K562 (cell line): Measurements from ENCODE around the gene VPS33A. TPM values are rescaled to one million over a fixed set of nuclear protein-coding genes. Genes with fewer than 3 reads are reported as not detected.

Source experiments
- BRCA1 ChIP-seq, 2 experiments: fragments of 450-650 bp in 1 of 2; sonication (generic) in 1 of 2; formaldehyde crosslinking in 1 of 2; IDR thresholded peaks; 2 replicates each; pipeline versions ENCODE4 v1.5.0 to v1.6.1; 2017 to 2020; ENCODE audit warnings: mild to moderate bottlenecking in 1 of 2, missing genetic modification reagents in 1 of 2
- BRD4 ChIP-seq: fragments of 200-600 bp; sonication (generic); IDR thresholded peaks from 2 replicates; pipeline ENCODE4 v1.6.1; 2017; ENCODE audit warnings: inconsistent platforms
- DACH1 ChIP-seq: fragments of 450-650 bp; IDR thresholded peaks from 2 replicates; pipeline ENCODE4 v1.6.1; 2018; ENCODE audit not compliant: partially characterized antibody
- ELF4 ChIP-seq: fragments of 450-650 bp; formaldehyde crosslinking; IDR thresholded peaks from 2 replicates; pipeline ENCODE4 v1.4.0; 2022; ENCODE audit warnings: missing genetic modification characterization
- EP300 ChIP-seq: IDR thresholded peaks from 2 replicates; pipeline ENCODE4 v1.6.1; 2012; ENCODE audit warnings: low read length, improper control_type of control experiment
- GABPB1 ChIP-seq: sonication (generic); formaldehyde crosslinking; IDR thresholded peaks from 2 replicates; pipeline ENCODE4 v1.8.0; 2022; ENCODE audit warnings: mild to moderate bottlenecking, missing genetic modification reagents
- KDM2B ChIP-seq: fragments of 250-450 bp; sonication (Bioruptor Pico); IDR thresholded peaks from 2 replicates; pipeline ENCODE4 v1.8.0; 2021; ENCODE audit warnings: mild to moderate bottlenecking, moderate library complexity
- KDM4B ChIP-seq, 2 experiments: fragments of 450-650 bp in 1 of 2; sonication (generic) in 1 of 2; IDR thresholded peaks; 2 replicates each; pipeline ENCODE4 v1.6.1; 2016 to 2017; ENCODE audit warnings: borderline replicate concordance in 2 of 2, antibody characterized with exemption in 1 of 2, low read depth in 1 of 2, mild to moderate bottlenecking in 1 of 2
- KLF10 ChIP-seq: fragments of 250-450 bp; sonication (Bioruptor Pico); IDR thresholded peaks from 2 replicates; pipeline ENCODE4 v1.6.1; 2021; ENCODE audit warnings: matching md5 sums
- MEF2D ChIP-seq: conservative IDR thresholded peaks from 2 replicates; pipeline ENCODE4 v1.6.1; 2016; ENCODE audit warnings: low read depth, missing genetic modification characterization, missing compliant biosample characterization
- NUFIP1 ChIP-seq: fragments of 450-650 bp; IDR thresholded peaks from 2 replicates; pipeline ENCODE4 v1.6.1; 2018; ENCODE audit not compliant: partially characterized antibody
- PRPF4 ChIP-seq: fragments of 200-400 bp; formaldehyde crosslinking; IDR thresholded peaks from one replicate; pipeline ENCODE4 v1.6.1; 2017; ENCODE audit warnings: low read length, low read depth, mild to moderate bottlenecking; ENCODE audit not compliant: insufficient read depth, poor library complexity, severe bottlenecking
- PURB ChIP-seq: sonication (generic); formaldehyde crosslinking; IDR thresholded peaks from 2 replicates; pipeline ENCODE4 v1.9.0; 2021; ENCODE audit warnings: low read depth, mild to moderate bottlenecking, missing genetic modification reagents
- RHOXF2B ChIP-seq: fragments of 250-450 bp; sonication (Bioruptor Pico); conservative IDR thresholded peaks from 2 replicates; pipeline ENCODE4 v1.5.1; 2021
- SAFB ChIP-seq: fragments of 200-400 bp; formaldehyde crosslinking; IDR thresholded peaks from 2 replicates; pipeline ENCODE4 v1.6.1; 2017; ENCODE audit warnings: low read depth, low read length, borderline replicate concordance
- SMARCE1 ChIP-seq: fragments of 450-650 bp; IDR thresholded peaks from 2 replicates; pipeline ENCODE4 v1.7.1; 2016; ENCODE audit warnings: mild to moderate bottlenecking
- YY1 ChIP-seq, 3 experiments: IDR thresholded peaks; 2 replicates each; pipeline ENCODE4 v1.6.1; 2011; ENCODE audit warnings: low read length in 2 of 3, mild to moderate bottlenecking in 2 of 3, moderate library complexity in 2 of 3, borderline replicate concordance in 1 of 3, control low read depth in 1 of 3, low read depth in 1 of 3; ENCODE audit not compliant: insufficient read depth in 3 of 3, insufficient replicate concordance in 2 of 3, control insufficient read depth in 1 of 3, insufficient read length in 1 of 3; ENCODE audit errors: extremely low read depth in 1 of 3
- ZNF197 ChIP-seq: fragments of 200-800 bp; sonication (Bioruptor generic); IDR thresholded peaks from 2 replicates; pipeline ENCODE4 v1.6.1; 2016; ENCODE audit warnings: low read depth, missing genetic modification characterization, missing compliant biosample characterization
- ZNF41 ChIP-seq: fragments of 250-450 bp; sonication (Bioruptor Pico); conservative IDR thresholded peaks from 2 replicates; pipeline ENCODE4 v1.4.0; 2020; ENCODE audit warnings: mild to moderate bottlenecking
- ZNF780A ChIP-seq: fragments of 250-450 bp; sonication (Bioruptor Pico); IDR thresholded peaks from 2 replicates; pipeline ENCODE4 v1.5.0; 2021; ENCODE audit warnings: mild to moderate bottlenecking
- polyA plus RNA-seq, 8 experiments: library from polyadenylated mRNA; depleted of rRNA in 4 of 8; stranded (reverse) in 5 of 8; unstranded in 3 of 8; fragments of >200 nt; fragmentation: Nextera tagmentation in 2 of 8; fragmentation: Illumina TruSeq in 1 of 8; extraction: Ambion mirVana in 2 of 8; extraction: Trizol in 1 of 8; gene quantifications; 2 replicates each; pipeline versions ENCODE4 v1.2.1 to v1.2.3, GENCODE V29; 2011 to 2014; ENCODE audit warnings: inconsistent platforms in 1 of 8, missing spikeins in 1 of 8
- total RNA-seq, 7 experiments: library from RNA; depleted of rRNA in 6 of 7; stranded (reverse); fragments of >200 nt in 6 of 7; fragmentation: Illumina TruSeq in 2 of 7; extraction: Trizol in 2 of 7; gene quantifications; 2 replicates each; pipeline versions ENCODE4 v1.2.1 to v1.2.3, GENCODE V29; 2011 to 2021; ENCODE audit warnings: low replicate concordance in 1 of 7
- TF ChIP-seq, protein P1 (sequence below): fragments of 450-650 bp; IDR thresholded peaks from 2 replicates; pipeline ENCODE4 v1.6.1; 2017; ENCODE audit warnings: mild to moderate bottlenecking, moderate library complexity
- TF ChIP-seq, protein P2 (sequence below): fragments of 250-450 bp; sonication (Bioruptor Pico); IDR thresholded peaks from 2 replicates; pipeline ENCODE4 v1.8.0; 2022; ENCODE audit warnings: moderate library complexity, mild to moderate bottlenecking, inconsistent platforms
- TF ChIP-seq, protein P3 (sequence below): fragments of 200-400 bp; formaldehyde crosslinking; IDR thresholded peaks from 2 replicates; pipeline ENCODE4 v1.6.1; 2017; ENCODE audit warnings: mild to moderate bottlenecking, low read depth, low read length, moderate library complexity

VPS33A gene
- total and polyA plus RNA-seq, 9 of the 15 experiments (the other 6 are each of a cell fraction or from before 2014, with no cell fraction given): 10.6 to 34.3 (median 25.3) TPM

DNA sequence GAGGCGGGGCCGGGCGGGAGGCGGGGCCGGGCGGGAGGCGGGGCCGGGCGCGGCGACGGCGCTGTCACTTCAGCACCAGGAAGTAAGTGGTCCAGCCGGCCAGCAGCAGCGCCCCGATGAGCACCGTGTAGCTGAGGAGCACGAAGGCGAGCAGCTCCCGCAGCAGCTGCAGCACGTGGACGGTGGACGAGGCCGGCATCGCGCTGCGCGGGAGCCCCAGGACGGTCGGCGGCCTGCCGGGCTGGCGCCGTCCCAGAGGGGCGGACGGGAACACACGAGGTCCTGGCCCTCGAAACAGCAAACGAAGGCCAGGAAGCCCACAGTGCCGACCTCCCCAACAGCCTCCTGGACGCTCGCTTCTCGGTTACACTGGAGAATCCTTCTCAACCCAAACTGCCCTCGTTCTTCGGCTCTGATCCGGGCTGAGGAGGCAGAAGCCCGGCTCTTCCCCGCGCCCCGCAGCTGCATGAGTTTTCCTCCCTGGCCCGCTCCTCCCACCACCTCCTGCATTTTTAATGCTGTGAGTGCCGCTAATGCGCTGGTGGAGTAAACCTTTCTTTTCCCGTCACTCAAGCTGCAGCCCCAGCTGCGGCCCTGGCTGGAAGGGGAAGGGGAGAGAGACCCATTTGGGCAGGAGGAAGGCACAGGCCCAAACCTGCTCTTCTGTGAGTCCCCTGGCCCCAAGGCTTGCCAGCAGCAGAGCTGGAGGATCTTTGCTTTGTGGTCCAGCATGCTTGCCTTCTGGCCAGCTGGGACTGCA lies 39.7 kb downstream of the VPS33A start (continued):
- TF ChIP-seq KDM4B (IDR thresholded peaks at IDR 0.05; ENCODE audit: borderline replicate concordance in 2 of 2, low read depth in 1 of 2): no peak; a peak in 1 of 4 replicates
- no peak for TF ChIP-seq GABPB1 (CRISPR knock-in tag)
- TF ChIP-seq ZNF197 (CRISPR knock-in tag): no peak
- TF ChIP-seq, protein P1, sequence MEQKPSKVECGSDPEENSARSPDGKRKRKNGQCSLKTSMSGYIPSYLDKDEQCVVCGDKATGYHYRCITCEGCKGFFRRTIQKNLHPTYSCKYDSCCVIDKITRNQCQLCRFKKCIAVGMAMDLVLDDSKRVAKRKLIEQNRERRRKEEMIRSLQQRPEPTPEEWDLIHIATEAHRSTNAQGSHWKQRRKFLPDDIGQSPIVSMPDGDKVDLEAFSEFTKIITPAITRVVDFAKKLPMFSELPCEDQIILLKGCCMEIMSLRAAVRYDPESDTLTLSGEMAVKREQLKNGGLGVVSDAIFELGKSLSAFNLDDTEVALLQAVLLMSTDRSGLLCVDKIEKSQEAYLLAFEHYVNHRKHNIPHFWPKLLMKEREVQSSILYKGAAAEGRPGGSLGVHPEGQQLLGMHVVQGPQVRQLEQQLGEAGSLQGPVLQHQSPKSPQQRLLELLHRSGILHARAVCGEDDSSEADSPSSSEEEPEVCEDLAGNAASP: no peak
- no peak for TF ChIP-seq PURB (CRISPR knock-in tag)
- TF ChIP-seq SAFB: no peak
- TF ChIP-seq KDM2B: peak; percentile 64; the same call in 1 of the 2 replicates
- TF ChIP-seq BRCA1 (IDR thresholded peaks at IDR 0.05): no peak
- peak; percentile 99 for TF ChIP-seq BRCA1 (CRISPR knock-in tag; IDR thresholded peaks at IDR 0.05)
- TF ChIP-seq ZNF780A (CRISPR knock-in tag): no peak
- no peak for TF ChIP-seq RHOXF2B
- TF ChIP-seq PRPF4: no peak
- no peak for TF ChIP-seq MEF2D (tag)
- peak in 1 of 3 experiments; percentile 18 for TF ChIP-seq YY1 (IDR thresholded peaks at IDR 0.05; ENCODE audit: borderline replicate concordance in 1 of 3, control insufficient read depth in 1 of 3, extremely low read depth in 1 of 3, insufficient read depth in 3 of 3, insufficient read length in 1 of 3, insufficient replicate concordance in 2 of 3, low read depth in 1 of 3, low read length in 2 of 3)
- no peak for TF ChIP-seq NUFIP1
- no peak for TF ChIP-seq BRD4
- no peak for TF ChIP-seq SMARCE1
- no peak for TF ChIP-seq ZNF41 (CRISPR knock-in tag)
- TF ChIP-seq DACH1: no peak
- TF ChIP-seq KLF10: no peak
- TF ChIP-seq ELF4 (CRISPR knock-in tag): no peak
- TF ChIP-seq EP300: no peak
- TF ChIP-seq, protein P2, sequence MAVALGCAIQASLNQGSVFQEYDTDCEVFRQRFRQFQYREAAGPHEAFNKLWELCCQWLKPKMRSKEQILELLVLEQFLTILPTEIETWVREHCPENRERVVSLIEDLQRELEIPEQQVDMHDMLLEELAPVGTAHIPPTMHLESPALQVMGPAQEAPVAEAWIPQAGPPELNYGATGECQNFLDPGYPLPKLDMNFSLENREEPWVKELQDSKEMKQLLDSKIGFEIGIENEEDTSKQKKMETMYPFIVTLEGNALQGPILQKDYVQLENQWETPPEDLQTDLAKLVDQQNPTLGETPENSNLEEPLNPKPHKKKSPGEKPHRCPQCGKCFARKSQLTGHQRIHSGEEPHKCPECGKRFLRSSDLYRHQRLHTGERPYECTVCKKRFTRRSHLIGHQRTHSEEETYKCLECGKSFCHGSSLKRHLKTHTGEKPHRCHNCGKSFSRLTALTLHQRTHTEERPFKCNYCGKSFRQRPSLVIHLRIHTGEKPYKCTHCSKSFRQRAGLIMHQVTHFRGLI: no peak
- TF ChIP-seq, protein P3, sequence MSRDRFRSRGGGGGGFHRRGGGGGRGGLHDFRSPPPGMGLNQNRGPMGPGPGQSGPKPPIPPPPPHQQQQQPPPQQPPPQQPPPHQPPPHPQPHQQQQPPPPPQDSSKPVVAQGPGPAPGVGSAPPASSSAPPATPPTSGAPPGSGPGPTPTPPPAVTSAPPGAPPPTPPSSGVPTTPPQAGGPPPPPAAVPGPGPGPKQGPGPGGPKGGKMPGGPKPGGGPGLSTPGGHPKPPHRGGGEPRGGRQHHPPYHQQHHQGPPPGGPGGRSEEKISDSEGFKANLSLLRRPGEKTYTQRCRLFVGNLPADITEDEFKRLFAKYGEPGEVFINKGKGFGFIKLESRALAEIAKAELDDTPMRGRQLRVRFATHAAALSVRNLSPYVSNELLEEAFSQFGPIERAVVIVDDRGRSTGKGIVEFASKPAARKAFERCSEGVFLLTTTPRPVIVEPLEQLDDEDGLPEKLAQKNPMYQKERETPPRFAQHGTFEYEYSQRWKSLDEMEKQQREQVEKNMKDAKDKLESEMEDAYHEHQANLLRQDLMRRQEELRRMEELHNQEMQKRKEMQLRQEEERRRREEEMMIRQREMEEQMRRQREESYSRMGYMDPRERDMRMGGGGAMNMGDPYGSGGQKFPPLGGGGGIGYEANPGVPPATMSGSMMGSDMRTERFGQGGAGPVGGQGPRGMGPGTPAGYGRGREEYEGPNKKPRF: no peak
